Measurements from ENCODE around the gene EWSR1. TPM values are rescaled to one million over a fixed set of nuclear protein-coding genes. Genes with fewer than 3 reads are reported as not detected.
A peak's percentile ranks its signal among the peaks of the same experiment; 100 is the strongest.

EWSR1 gene
- total RNA-seq, 6 experiments from 2014 or later, result 200 to 291 (median 270) TPM

- no peak overlapping the region for H3K4me3 Mint-ChIP-seq
- peaks cover 20% of the 10 kb centered on the region for H3K4me1 Mint-ChIP-seq (ENCODE audit: low read depth)
- H3K36me3 Mint-ChIP-seq (ENCODE audit: low read depth), result peaks cover 3% of the 10 kb centered on the region; the same call in 1 of the 2 replicates
- no peak overlapping the region for H3K27ac Mint-ChIP-seq
- TF ChIP-seq CTCF (IDR thresholded peaks at IDR 0.05), result no peak
- peaks cover 2% of the 10 kb centered on the region; the same call in 1 of the 2 replicates for H3K27me3 Mint-ChIP-seq (ENCODE audit: insufficient read depth)
- no peak for DNase-seq
- no peaks in the 10 kb centered on the region for H3K9me3 Mint-ChIP-seq
These were observed 64.9 kb downstream of the EWSR1 start for GRCh38 chr22:29332886-29333496.

GRCh38 chr22:29334148-29334547, 66.1 kb downstream of the EWSR1 start:
- Mint-ChIP-seq H3K4me1 (ENCODE audit: low read depth) (peaks cover 23% of the 10 kb centered on the region), H3K36me3 (ENCODE audit: low read depth) (peaks cover 14% of the 10 kb centered on the region), H3K27me3 (ENCODE audit: insufficient read depth) (peaks cover 2% of the 10 kb centered on the region; the same call in 1 of the 2 replicates), H3K27ac (no peak overlapping the region), H3K4me3 (no peak overlapping the region), H3K9me3 (no peaks in the 10 kb centered on the region)
- no peak for TF ChIP-seq CTCF (IDR thresholded peaks at IDR 0.05)
- no peak for DNase-seq

- Mint-ChIP-seq H3K36me3 (ENCODE audit: low read depth) (peaks cover 20% of the 10 kb centered on the region), H3K9me3 (no peaks in the 10 kb centered on the region), H3K27me3 (ENCODE audit: insufficient read depth) (peaks cover 3% of the 10 kb centered on the region), H3K27ac (no peak overlapping the region), H3K4me3 (no peak overlapping the region), H3K4me1 (ENCODE audit: low read depth) (peaks cover 22% of the 10 kb centered on the region)
- no peak for TF ChIP-seq CTCF (IDR thresholded peaks at IDR 0.05)
- DNase-seq, result no peak
These were observed 66.8 kb downstream of the EWSR1 start for GRCh38 chr22:29334696-29335344.

GRCh38 chr22:29335656-29336055, 67.6 kb downstream of the EWSR1 start:
- no peak for DNase-seq
- H3K27me3 Mint-ChIP-seq (ENCODE audit: insufficient read depth), result peaks cover 4% of the 10 kb centered on the region
- peaks cover 20% of the 10 kb centered on the region for H3K36me3 Mint-ChIP-seq (ENCODE audit: low read depth)
- H3K4me1 Mint-ChIP-seq (ENCODE audit: low read depth), result peaks cover 19% of the 10 kb centered on the region
- TF ChIP-seq CTCF (IDR thresholded peaks at IDR 0.05), result no peak
- H3K9me3 Mint-ChIP-seq, result no peaks in the 10 kb centered on the region
- 0 out of 2 replicates have a peak overlapping the region, but pooled peaks have one; percentile 1 for H3K27ac Mint-ChIP-seq
- H3K4me3 Mint-ChIP-seq, result no peak overlapping the region

GRCh38 chr22:29336751-29337490, 68.9 kb downstream of the EWSR1 start:
- peaks cover 4% of the 10 kb centered on the region for H3K27me3 Mint-ChIP-seq (ENCODE audit: insufficient read depth)
- no peak overlapping the region for H3K27ac Mint-ChIP-seq
- H3K4me3 Mint-ChIP-seq, result no peak overlapping the region
- no peaks in the 10 kb centered on the region for H3K9me3 Mint-ChIP-seq
- H3K36me3 Mint-ChIP-seq (ENCODE audit: low read depth), result peaks cover 20% of the 10 kb centered on the region
- H3K4me1 Mint-ChIP-seq (ENCODE audit: low read depth), result peaks cover 9% of the 10 kb centered on the region; the same call in 1 of the 2 replicates
- no peak for TF ChIP-seq CTCF (IDR thresholded peaks at IDR 0.05)
- no peak for DNase-seq
